Measurements from ENCODE around the gene DGKI. TPM values are rescaled to one million over a fixed set of nuclear protein-coding genes. Genes with fewer than 3 reads are reported as not detected.

Gene DGKI
- total RNA-seq, 2 experiments from 2014 or later = 0.46 TPM; not detected in 1

DNA sequence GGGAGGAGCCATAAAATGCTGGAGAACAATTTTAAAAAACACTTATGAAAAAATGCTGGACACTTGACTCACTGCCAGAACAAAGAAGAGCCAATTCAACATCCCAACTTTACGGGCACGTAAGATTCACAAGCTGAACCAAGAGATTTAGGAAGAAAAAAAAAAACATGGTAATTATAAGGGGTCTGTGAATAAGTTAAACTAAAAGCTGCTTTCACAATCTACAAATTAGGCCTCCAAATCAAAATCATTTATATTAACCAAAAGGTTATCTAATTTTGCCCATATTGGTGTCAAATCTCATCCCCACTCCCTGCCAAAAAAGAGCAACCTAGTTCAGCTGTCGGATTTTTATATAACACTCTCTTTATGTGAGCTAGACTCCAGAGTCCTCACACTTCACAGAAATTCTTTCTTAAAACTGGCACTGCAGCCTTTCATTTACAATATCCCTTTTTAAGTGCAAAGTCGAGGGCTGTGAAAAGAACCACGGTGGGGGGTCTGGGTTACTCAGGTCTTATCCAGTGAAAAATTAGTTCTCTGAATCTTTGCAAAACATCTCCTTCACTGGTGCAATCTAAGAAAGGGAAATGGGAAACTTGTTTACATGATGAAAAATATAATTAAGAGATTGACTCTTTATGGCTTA, 30.4 kb upstream of the DGKI start:
- no TSS peak for BruUV-seq (replicated peaks)
- H2AFZ ChIP-seq (ENCODE audit: low read length) = no peak overlapping the region
- H3K9me2 ChIP-seq (ENCODE audit: insufficient read depth, low read length) = no peaks in the 10 kb centered on the region
- no peaks in the 10 kb centered on the region for H3K79me2 ChIP-seq (ENCODE audit: insufficient read depth, low read depth, low read length)
- ChIA-PET CTCF (ENCODE audit: unreplicated experiment) (no interaction called here), POLR2A (no interaction called here)
- TF ChIP-seq, protein P1, sequence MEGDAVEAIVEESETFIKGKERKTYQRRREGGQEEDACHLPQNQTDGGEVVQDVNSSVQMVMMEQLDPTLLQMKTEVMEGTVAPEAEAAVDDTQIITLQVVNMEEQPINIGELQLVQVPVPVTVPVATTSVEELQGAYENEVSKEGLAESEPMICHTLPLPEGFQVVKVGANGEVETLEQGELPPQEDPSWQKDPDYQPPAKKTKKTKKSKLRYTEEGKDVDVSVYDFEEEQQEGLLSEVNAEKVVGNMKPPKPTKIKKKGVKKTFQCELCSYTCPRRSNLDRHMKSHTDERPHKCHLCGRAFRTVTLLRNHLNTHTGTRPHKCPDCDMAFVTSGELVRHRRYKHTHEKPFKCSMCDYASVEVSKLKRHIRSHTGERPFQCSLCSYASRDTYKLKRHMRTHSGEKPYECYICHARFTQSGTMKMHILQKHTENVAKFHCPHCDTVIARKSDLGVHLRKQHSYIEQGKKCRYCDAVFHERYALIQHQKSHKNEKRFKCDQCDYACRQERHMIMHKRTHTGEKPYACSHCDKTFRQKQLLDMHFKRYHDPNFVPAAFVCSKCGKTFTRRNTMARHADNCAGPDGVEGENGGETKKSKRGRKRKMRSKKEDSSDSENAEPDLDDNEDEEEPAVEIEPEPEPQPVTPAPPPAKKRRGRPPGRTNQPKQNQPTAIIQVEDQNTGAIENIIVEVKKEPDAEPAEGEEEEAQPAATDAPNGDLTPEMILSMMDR (conservative IDR thresholded peaks at IDR 0.05; ENCODE audit: low read length) = no peak
- no peak for TF ChIP-seq EZH2phosphoT487 (IDR thresholded peaks at IDR 0.05; ENCODE audit: borderline replicate concordance, low read depth, low read length)
- peaks cover 57% of the 10 kb centered on the region for H3K36me3 ChIP-seq (ENCODE audit: insufficient read depth, low read length)
- DNase-seq (ENCODE audit: low spot score) = no peak
- intact Hi-C loops (cut with micrococcal nuclease; ENCODE audit: unreplicated experiment) = no loop called here
- no peaks in the 10 kb centered on the region for H4K20me1 ChIP-seq (ENCODE audit: insufficient read depth, low read length)
- no peak overlapping the region for H3K4me2 ChIP-seq (ENCODE audit: low read length)
- no peak overlapping the region for H3K4me3 ChIP-seq (ENCODE audit: low read depth, low read length, poor library complexity, severe bottlenecking)
- H3K9me3 ChIP-seq (ENCODE audit: low read length) = no peaks in the 10 kb centered on the region
- H3K4me1 ChIP-seq (ENCODE audit: insufficient read depth, low read length, poor library complexity, severe bottlenecking) = no peaks in the 10 kb centered on the region
- no peak overlapping the region for H3K27ac ChIP-seq (ENCODE audit: low read depth, low read length, poor library complexity, severe bottlenecking)

DNA sequence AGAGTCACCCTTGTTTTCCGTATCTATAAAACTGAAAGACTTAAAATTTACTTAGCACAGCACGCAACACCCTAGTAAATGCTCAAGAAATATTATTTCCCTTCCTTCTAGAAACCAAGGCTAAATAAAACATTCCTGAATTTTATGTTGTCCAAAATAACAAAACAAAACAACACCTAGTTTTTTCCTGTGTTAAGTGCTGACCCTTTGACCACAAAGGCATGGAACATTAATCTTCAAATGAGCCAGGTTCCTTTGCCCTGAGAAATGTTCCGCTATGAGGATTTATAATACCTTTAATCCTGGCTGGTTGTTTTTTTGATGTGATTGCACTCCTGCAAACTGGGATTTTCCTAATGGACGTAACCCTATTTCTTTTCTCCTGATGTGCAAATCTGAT, 29.0 kb upstream of the DGKI start:
- no peaks in the 10 kb centered on the region for H3K9me3 ChIP-seq (ENCODE audit: low read length)
- ChIA-PET POLR2A (no interaction called here), CTCF (ENCODE audit: unreplicated experiment) (no interaction called here)
- intact Hi-C loops (cut with micrococcal nuclease; ENCODE audit: unreplicated experiment) = no loop called here
- no peaks in the 10 kb centered on the region for H3K4me1 ChIP-seq (ENCODE audit: insufficient read depth, low read length, poor library complexity, severe bottlenecking)
- no TSS peak for BruUV-seq (replicated peaks)
- DNase-seq (ENCODE audit: low spot score) = no peak
- TF ChIP-seq, protein P1 (conservative IDR thresholded peaks at IDR 0.05; ENCODE audit: low read length) = no peak
- TF ChIP-seq EZH2phosphoT487 (IDR thresholded peaks at IDR 0.05; ENCODE audit: borderline replicate concordance, low read depth, low read length) = no peak
- H3K4me3 ChIP-seq (ENCODE audit: low read depth, low read length, poor library complexity, severe bottlenecking) = no peak overlapping the region
- H3K9me2 ChIP-seq (ENCODE audit: insufficient read depth, low read length) = no peaks in the 10 kb centered on the region
- H3K36me3 ChIP-seq (ENCODE audit: insufficient read depth, low read length) = peaks cover 46% of the 10 kb centered on the region; the same call in 1 of the 2 replicates
- no peak overlapping the region for H3K27ac ChIP-seq (ENCODE audit: low read depth, low read length, poor library complexity, severe bottlenecking)
- no peak overlapping the region for H3K4me2 ChIP-seq (ENCODE audit: low read length)
- H4K20me1 ChIP-seq (ENCODE audit: insufficient read depth, low read length) = no peaks in the 10 kb centered on the region
- H2AFZ ChIP-seq (ENCODE audit: low read length) = no peak overlapping the region
- no peaks in the 10 kb centered on the region for H3K79me2 ChIP-seq (ENCODE audit: insufficient read depth, low read depth, low read length)

DNA sequence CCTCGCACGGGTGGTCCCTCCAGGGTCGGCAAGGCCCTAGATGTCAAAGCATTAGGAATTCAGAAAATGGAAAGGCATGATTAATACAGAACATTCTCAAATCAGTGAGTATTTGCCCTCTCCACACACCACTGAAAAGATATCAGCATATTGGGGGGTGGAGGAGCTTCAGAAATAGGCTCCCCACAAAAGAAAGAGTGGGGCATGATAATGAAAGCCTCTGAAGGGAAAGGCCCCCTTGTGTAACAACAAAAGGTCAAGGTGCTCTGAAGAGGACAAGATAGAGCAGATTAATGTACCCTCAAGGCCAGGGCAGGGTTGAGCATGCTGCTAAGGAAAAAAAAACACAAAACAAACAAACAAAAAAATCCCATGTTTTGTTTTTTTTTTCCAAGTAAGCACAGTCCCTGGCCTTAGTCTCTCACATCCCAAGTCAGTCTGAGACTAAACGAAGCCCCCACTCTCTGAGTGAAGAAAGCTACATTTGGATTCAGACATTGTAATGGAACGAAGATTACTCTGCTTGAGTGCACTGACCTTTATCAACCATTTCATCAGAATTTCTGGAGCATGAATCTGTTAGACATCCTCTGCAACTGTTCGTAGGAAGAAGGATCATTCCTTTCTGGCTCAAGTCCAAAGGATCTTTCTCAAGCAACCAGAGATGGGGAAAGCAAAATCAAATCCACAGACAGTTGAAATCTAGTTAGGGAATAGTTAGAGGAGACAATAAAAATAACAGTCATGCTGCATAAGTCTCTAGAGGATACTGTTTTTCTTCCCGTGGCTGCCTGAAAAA, 27.4 kb upstream of the DGKI start:
- H3K79me2 ChIP-seq (ENCODE audit: insufficient read depth, low read depth, low read length) = no peaks in the 10 kb centered on the region
- H3K9me3 ChIP-seq (ENCODE audit: low read length) = no peaks in the 10 kb centered on the region
- H3K4me2 ChIP-seq (ENCODE audit: low read length) = no peak overlapping the region
- H3K27ac ChIP-seq (ENCODE audit: low read depth, low read length, poor library complexity, severe bottlenecking) = no peak overlapping the region
- H3K4me1 ChIP-seq (ENCODE audit: insufficient read depth, low read length, poor library complexity, severe bottlenecking) = no peaks in the 10 kb centered on the region
- no TSS peak for BruUV-seq (replicated peaks)
- H3K36me3 ChIP-seq (ENCODE audit: insufficient read depth, low read length) = peaks cover 34% of the 10 kb centered on the region; the same call in 1 of the 2 replicates
- intact Hi-C loops (cut with micrococcal nuclease; ENCODE audit: unreplicated experiment) = no loop called here
- no peaks in the 10 kb centered on the region for H3K9me2 ChIP-seq (ENCODE audit: insufficient read depth, low read length)
- no peak overlapping the region for H2AFZ ChIP-seq (ENCODE audit: low read length)
- ChIA-PET CTCF (ENCODE audit: unreplicated experiment) (no interaction called here), POLR2A (interaction anchor here (0.7 kb wide), 1 partner anchor 718 kb away, joined by 3 read pairs; no protein-coding TSS in a partner anchor)
- H4K20me1 ChIP-seq (ENCODE audit: insufficient read depth, low read length) = no peaks in the 10 kb centered on the region
- TF ChIP-seq EZH2phosphoT487 (IDR thresholded peaks at IDR 0.05; ENCODE audit: borderline replicate concordance, low read depth, low read length) = no peak
- TF ChIP-seq, protein P1 (conservative IDR thresholded peaks at IDR 0.05; ENCODE audit: low read length) = no peak
- H3K4me3 ChIP-seq (ENCODE audit: low read depth, low read length, poor library complexity, severe bottlenecking) = no peak overlapping the region
- DNase-seq (ENCODE audit: low spot score) = no peak
